ENCODE measurements around the gene LIPC.

GRCh38 chr15:58517682-58518525 is 86.1 kb downstream of the LIPC start:
- TF ChIP-seq CTCF (conservative IDR thresholded peaks at IDR 0.05 in 1 of 2, IDR thresholded peaks at IDR 0.05 in 1 of 2; ENCODE audit: low read depth in 1 of 2, low read length in 2 of 2) (no peak), EZH2 (IDR thresholded peaks at IDR 0.05; ENCODE audit: low read length, missing control alignments) (no peak)
